ENCODE data around the gene AAGAB.

The AAGAB gene

GRCh38 chr15:67198157-67198754, 56.2 kb downstream of the AAGAB start:
- H3K36me3 ChIP-seq (ENCODE audit: low read length), result no peaks in the 10 kb centered on the region
- H2AFZ ChIP-seq (ENCODE audit: low read depth, low read length, severe bottlenecking), result no peak overlapping the region
- H3K79me2 ChIP-seq (ENCODE audit: insufficient read depth, low read length), result no peaks in the 10 kb centered on the region
- H3K27me3 ChIP-seq (ENCODE audit: low read length), result no peaks in the 10 kb centered on the region
- H3K9ac ChIP-seq (ENCODE audit: low read length), result no peak overlapping the region
- TF ChIP-seq CTCF (IDR thresholded peaks at IDR 0.05; ENCODE audit: insufficient read depth, low read length, poor library complexity, severe bottlenecking) (no peak), EZH2phosphoT487 (conservative IDR thresholded peaks at IDR 0.05; ENCODE audit: low read length) (no peak)
- H3K9me2 ChIP-seq (replicated peaks; ENCODE audit: insufficient read depth, low read length), result no peaks in the 10 kb centered on the region
- H4K20me1 ChIP-seq (ENCODE audit: low read depth, low read length), result no peaks in the 10 kb centered on the region
- no peak overlapping the region for H3K4me2 ChIP-seq (ENCODE audit: low read depth, low read length, poor library complexity, severe bottlenecking)
- H3K27ac ChIP-seq (ENCODE audit: low read depth, low read length), result no peak overlapping the region
- H3K4me3 ChIP-seq (ENCODE audit: insufficient read depth, low read length, poor library complexity, severe bottlenecking), result no peak overlapping the region
- H3F3A ChIP-seq (ENCODE audit: insufficient read depth), result no peaks in the 10 kb centered on the region
- H3K9me3 ChIP-seq (ENCODE audit: insufficient read depth, low read length), result no peaks in the 10 kb centered on the region

DNA sequence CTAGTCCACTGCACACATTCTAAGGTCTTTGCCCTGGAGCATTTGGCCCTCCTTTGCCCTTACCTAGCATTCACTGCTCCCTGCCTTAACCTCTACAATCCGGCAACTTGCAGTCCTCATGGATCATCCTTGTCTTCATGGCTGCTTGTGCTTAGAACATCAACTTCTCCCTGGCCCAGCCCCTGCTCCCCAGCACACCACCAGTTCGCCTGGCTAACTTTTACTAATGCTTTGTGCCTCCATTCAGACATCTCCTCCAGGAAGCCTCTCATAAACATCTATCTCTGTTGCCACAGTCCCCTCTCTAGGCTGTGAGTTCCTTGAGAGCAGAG, 57.1 kb downstream of the AAGAB start:
- Histone ChIP-seq H3K27me3 (ENCODE audit: low read length) (no peaks in the 10 kb centered on the region), H3K4me3 (ENCODE audit: insufficient read depth, low read length, poor library complexity, severe bottlenecking) (no peak overlapping the region), H3F3A (ENCODE audit: insufficient read depth) (no peaks in the 10 kb centered on the region), H3K4me2 (ENCODE audit: low read depth, low read length, poor library complexity, severe bottlenecking) (no peak overlapping the region), H3K9me3 (ENCODE audit: insufficient read depth, low read length) (no peaks in the 10 kb centered on the region), H3K79me2 (ENCODE audit: insufficient read depth, low read length) (no peaks in the 10 kb centered on the region), H3K27ac (ENCODE audit: low read depth, low read length) (no peak overlapping the region), H3K9ac (ENCODE audit: low read length) (no peak overlapping the region), H2AFZ (ENCODE audit: low read depth, low read length, severe bottlenecking) (no peak overlapping the region), H4K20me1 (ENCODE audit: low read depth, low read length) (no peaks in the 10 kb centered on the region), H3K36me3 (ENCODE audit: low read length) (no peaks in the 10 kb centered on the region), H3K9me2 (replicated peaks; ENCODE audit: insufficient read depth, low read length) (no peaks in the 10 kb centered on the region)
- no peak for TF ChIP-seq CTCF (IDR thresholded peaks at IDR 0.05; ENCODE audit: insufficient read depth, low read length, poor library complexity, severe bottlenecking)
- no peak for TF ChIP-seq EZH2phosphoT487 (conservative IDR thresholded peaks at IDR 0.05; ENCODE audit: low read length)

GRCh38 chr15:67196672-67197363, 57.6 kb downstream of the AAGAB start:
- Histone ChIP-seq H4K20me1 (ENCODE audit: low read depth, low read length) (no peaks in the 10 kb centered on the region), H3F3A (ENCODE audit: insufficient read depth) (no peaks in the 10 kb centered on the region), H3K36me3 (ENCODE audit: low read length) (no peaks in the 10 kb centered on the region), H3K4me2 (ENCODE audit: low read depth, low read length, poor library complexity, severe bottlenecking) (no peak overlapping the region), H3K79me2 (ENCODE audit: insufficient read depth, low read length) (no peaks in the 10 kb centered on the region), H3K9me3 (ENCODE audit: insufficient read depth, low read length) (no peaks in the 10 kb centered on the region), H3K27me3 (ENCODE audit: low read length) (no peaks in the 10 kb centered on the region), H3K9ac (ENCODE audit: low read length) (no peak overlapping the region), H3K9me2 (replicated peaks; ENCODE audit: insufficient read depth, low read length) (no peaks in the 10 kb centered on the region), H3K27ac (ENCODE audit: low read depth, low read length) (no peak overlapping the region), H2AFZ (ENCODE audit: low read depth, low read length, severe bottlenecking) (no peak overlapping the region), H3K4me3 (ENCODE audit: insufficient read depth, low read length, poor library complexity, severe bottlenecking) (no peak overlapping the region)
- TF ChIP-seq CTCF (IDR thresholded peaks at IDR 0.05; ENCODE audit: insufficient read depth, low read length, poor library complexity, severe bottlenecking) (no peak), EZH2phosphoT487 (conservative IDR thresholded peaks at IDR 0.05; ENCODE audit: low read length) (no peak)

Data from SU-DHL-6 (cell line).